GM18498 (cell line): ENCODE results near the gene SEC22A.

ENCODE experiments used
- ATAC-seq: cut with Tn5 transposase; IDR thresholded peaks from one replicate; pipeline ENCODE4 v1.9.1; 2021; ENCODE audit warnings: mild to moderate bottlenecking, moderate library complexity; ENCODE audit not compliant: unreplicated experiment

The SEC22A gene

GRCh38 chr3:123301331-123302184, 99.8 kb downstream of the SEC22A start:
- no peak for ATAC-seq

GRCh38 chr3:123302961-123303360, 101.2 kb downstream of the SEC22A start:
- ATAC-seq, result no peak

- ATAC-seq, result no peak
Observed at GRCh38 chr3:123303976-123304560, 102.3 kb downstream of the SEC22A start.

GRCh38 chr3:123305192-123305591, 103.4 kb downstream of the SEC22A start:
- ATAC-seq, result no peak

GRCh38 chr3:123307064-123307463, 105.3 kb downstream of the SEC22A start:
- no peak for ATAC-seq

GRCh38 chr3:123310186-123310585, 108.4 kb downstream of the SEC22A start:
- ATAC-seq, result no peak

GRCh38 chr3:123310741-123311140, 109.0 kb downstream of the SEC22A start:
- no peak for ATAC-seq

GRCh38 chr3:123311201-123311600, 109.5 kb downstream of the SEC22A start:
- ATAC-seq, result no peak

GRCh38 chr3:123312331-123313265, 110.9 kb downstream of the SEC22A start:
- ATAC-seq, result no peak

GRCh38 chr3:123313889-123314288, 112.1 kb downstream of the SEC22A start:
- no peak for ATAC-seq

- ATAC-seq, result no peak
Observed at GRCh38 chr3:123314359-123315270, 112.9 kb downstream of the SEC22A start.

- no peak for ATAC-seq
Observed at GRCh38 chr3:123315271-123315595, 113.5 kb downstream of the SEC22A start.

- ATAC-seq, result no peak
Observed at GRCh38 chr3:123317716-123318115, 116.0 kb downstream of the SEC22A start.

- no peak for ATAC-seq
Observed at GRCh38 chr3:123318374-123318773, 116.6 kb downstream of the SEC22A start.

GRCh38 chr3:123319760-123320159, 118.0 kb downstream of the SEC22A start:
- no peak for ATAC-seq

- no peak for ATAC-seq
Observed at GRCh38 chr3:123320221-123320620, 118.5 kb downstream of the SEC22A start.

- no peak for ATAC-seq
Observed at GRCh38 chr3:123321806-123322205, 120.1 kb downstream of the SEC22A start.

- no peak for ATAC-seq
Observed at GRCh38 chr3:123322866-123323265, 121.1 kb downstream of the SEC22A start.
